IMR-90 (cell line): Measurements from ENCODE around the gene NRAS. TPM values are rescaled to one million over a fixed set of nuclear protein-coding genes. Genes with fewer than 3 reads are reported as not detected.

Source experiments
- ATAC-seq: fragments of 200-7000 bp; cut with Tn5 transposase; 2 replicates; pipeline ENCODE4 v1.9.1; 2020; ENCODE audit warnings: low read depth, mild to moderate bottlenecking, moderate library complexity
- BruUV-seq: library from RNA; stranded (reverse); fragments of 400-500 nt; replicated peaks from 2 replicates; lab custom pipeline; 2021; lab: Mats Ljungman, UMichigan
- CTCF ChIA-PET: fragments of 300-600 bp; formaldehyde crosslinking; extraction: SDS; loops from one replicate; lab custom pipeline; 2021; ENCODE audit warnings: antibody characterized with exemption; lab: Yijun Ruan, JAX
- POLR2A ChIA-PET: fragments of 300-600 bp; sonication (Branson Sonifier 250); formaldehyde crosslinking; loops from one replicate; lab custom pipeline; 2022; ENCODE audit warnings: antibody characterized with exemption; ENCODE audit not compliant: unreplicated experiment; lab: Charles Lee
- DNase-seq: peaks from one replicate; pipeline ENCODE4 v3.0.0; 2013
- H2AFZ ChIP-seq: replicated peaks from 2 replicates; pipeline ENCODE3; 2013; ENCODE audit warnings: low read length, mild to moderate bottlenecking; ENCODE audit not compliant: poor library complexity
- H2AK5ac ChIP-seq: 2 replicates; pipeline ENCODE4 v1.6.1; 2013; ENCODE audit warnings: low read depth, low read length, inconsistent platforms
- H2AK9ac ChIP-seq: replicated peaks from 2 replicates; pipeline ENCODE3; 2013; ENCODE audit warnings: mild to moderate bottlenecking, low read depth, low read length, moderate library complexity; ENCODE audit not compliant: poor library complexity
- H2BK120ac ChIP-seq: 2 replicates; pipeline ENCODE4 v1.6.1; 2013; ENCODE audit warnings: low read depth, low read length, inconsistent platforms
- H2BK15ac ChIP-seq: 3 replicates; pipeline ENCODE4 v1.6.1; 2013; ENCODE audit warnings: low read depth, low read length, inconsistent platforms
- H2BK20ac ChIP-seq: 2 replicates; pipeline ENCODE4 v1.6.1; 2013; ENCODE audit warnings: low read depth, mild to moderate bottlenecking, inconsistent platforms, low read length, moderate library complexity
- H2BK5ac ChIP-seq: 2 replicates; pipeline ENCODE4 v1.6.1; 2013; ENCODE audit warnings: mild to moderate bottlenecking, low read depth, low read length, inconsistent platforms; ENCODE audit not compliant: poor library complexity, severe bottlenecking
- H3K14ac ChIP-seq: replicated peaks from 2 replicates; pipeline ENCODE4 v1.6.1; 2013; ENCODE audit warnings: low read depth, low read length, inconsistent platforms
- H3K18ac ChIP-seq: 2 replicates; pipeline ENCODE4 v1.6.1; 2013; ENCODE audit warnings: low read depth, low read length, control low read depth
- H3K23ac ChIP-seq: 2 replicates; pipeline ENCODE4 v1.6.1; 2013; ENCODE audit warnings: low read depth, low read length, inconsistent platforms
- H3K27ac ChIP-seq: 2 replicates; pipeline ENCODE4 v1.5.1; 2013; ENCODE audit warnings: mild to moderate bottlenecking, control low read depth, low read length; ENCODE audit not compliant: insufficient read depth
- H3K27me3 ChIP-seq: 2 replicates; pipeline ENCODE4 v1.6.1; 2013; ENCODE audit warnings: low read length; ENCODE audit not compliant: control insufficient read depth, insufficient read depth
- H3K36me3 ChIP-seq: 2 replicates; pipeline ENCODE4 v1.6.1; 2013; ENCODE audit warnings: low read length, mixed read lengths; ENCODE audit not compliant: control insufficient read depth, insufficient read depth
- H3K4ac ChIP-seq: 2 replicates; pipeline ENCODE4 v1.6.1; 2013; ENCODE audit warnings: low read depth, low read length, inconsistent platforms
- H3K4me1 ChIP-seq: 2 replicates; pipeline ENCODE4 v1.6.1; 2013; ENCODE audit warnings: low read length, mixed read lengths; ENCODE audit not compliant: control insufficient read depth, insufficient read depth
- H3K4me2 ChIP-seq: 2 replicates; pipeline ENCODE4 v1.6.1; 2013; ENCODE audit warnings: low read depth, mild to moderate bottlenecking, control low read depth, low read length, moderate library complexity
- H3K4me3 ChIP-seq: 2 replicates; pipeline ENCODE4 v1.5.1; 2013; ENCODE audit warnings: low read depth, mild to moderate bottlenecking, control low read depth, low read length, moderate library complexity; ENCODE audit not compliant: insufficient read depth
- H3K56ac ChIP-seq: 2 replicates; pipeline ENCODE4 v1.6.1; 2013; ENCODE audit warnings: low read length, inconsistent platforms; ENCODE audit not compliant: insufficient read depth; ENCODE audit errors: extremely low read depth
- H3K79me1 ChIP-seq, 2 experiments: 2 replicates each; pipeline ENCODE4 v1.6.1; 2013; ENCODE audit warnings: low read length in 2 of 2, inconsistent platforms in 1 of 2, low read depth in 1 of 2
- H3K9ac ChIP-seq: 2 replicates; pipeline ENCODE4 v1.6.1; 2013; ENCODE audit warnings: low read depth, low read length, control low read depth
- H3K9me1 ChIP-seq: 2 replicates; pipeline ENCODE4 v1.6.1; 2013; ENCODE audit warnings: low read length, inconsistent platforms; ENCODE audit not compliant: insufficient read depth
- H3K9me3 ChIP-seq: 2 replicates; pipeline ENCODE4 v1.6.1; 2013; ENCODE audit warnings: low read length; ENCODE audit not compliant: control insufficient read depth, insufficient read depth
- H4K20me1 ChIP-seq: 2 replicates; pipeline ENCODE4 v1.6.1; 2013; ENCODE audit warnings: low read length, inconsistent platforms; ENCODE audit not compliant: insufficient read depth
- H4K5ac ChIP-seq: 2 replicates; pipeline ENCODE4 v1.6.1; 2013; ENCODE audit warnings: mild to moderate bottlenecking, low read depth, low read length, control low read depth
- H4K8ac ChIP-seq, 2 experiments: 2 replicates each; pipeline ENCODE4 v1.6.1; 2013; ENCODE audit warnings: low read depth in 2 of 2, low read length in 2 of 2, control low read depth in 1 of 2, inconsistent platforms in 1 of 2
- H4K91ac ChIP-seq: 2 replicates; pipeline ENCODE4 v1.6.1; 2013; ENCODE audit warnings: low read depth, low read length, inconsistent platforms; ENCODE audit not compliant: insufficient read depth
- BHLHE40 ChIP-seq: fragments of 150-350 bp; IDR thresholded peaks from 2 replicates; pipeline ENCODE4 v1.6.1; 2016; ENCODE audit warnings: mild to moderate bottlenecking, low read depth, low read length
- POLR2A ChIP-seq: IDR thresholded peaks from 2 replicates; pipeline ENCODE4 v1.6.1; 2012; ENCODE audit warnings: mild to moderate bottlenecking, low read depth, low read length
- WGBS, 2 experiments: methylation state at CpG; one replicate each; pipeline versions ENCODE4 v1.1.5 to v1.1.7; 2013; ENCODE audit warnings: missing lambda C conversion rate in 2 of 2; ENCODE audit not compliant: insufficient read length in 1 of 2; ENCODE audit errors: extremely low coverage in 2 of 2; 5-methylcytosine and 5-hydroxymethylcytosine counted together
- dilution Hi-C: fragments of 300-500 bp; cut with HindIII; formaldehyde crosslinking; loops from one replicate; pipeline ENCODE4 v1.14.3; 2018; ENCODE audit warnings: low sequenced_read_pairs; ENCODE audit not compliant: unreplicated experiment
- in situ Hi-C: fragments of 300-500 bp; cut with MboI; formaldehyde crosslinking; loops from 3 replicates; pipeline ENCODE4 v1.14.3; 2019; ENCODE audit warnings: low sequenced_read_pairs, inconsistent platforms, mixed read lengths
- intact Hi-C: fragments of 100-400 bp; cut with micrococcal nuclease; formaldehyde crosslinking; loops from 2 replicates; pipeline ENCODE4 v1.10.0; 2022
- polyA plus RNA-seq, 3 experiments: library from polyadenylated mRNA; depleted of rRNA; stranded (reverse); fragments of >200 nt; gene quantifications; 2 replicates each; pipeline ENCODE4 v1.2.3, GENCODE V29; 2012; ENCODE audit warnings: low replicate concordance in 1 of 3
- total RNA-seq: library from RNA; depleted of rRNA; stranded (reverse); fragments of >200 nt; gene quantifications from 2 replicates; pipeline ENCODE4 v1.2.3, GENCODE V29; 2012

The NRAS gene
- total and polyA plus RNA-seq, 2 of the 4 experiments (the other 2 are of a cell fraction), result 27.4 to 85.9 TPM

GRCh38 chr1:114694540-114695310, 21.8 kb downstream of the NRAS start:
- Histone ChIP-seq H3K79me1 (no peaks in the 10 kb centered on the region), H3K4me1 (no peaks in the 10 kb centered on the region), H4K8ac (no peak overlapping the region), H2BK20ac (no peak overlapping the region), H3K27me3 (no peaks in the 10 kb centered on the region), H2BK5ac (no peak overlapping the region), H4K20me1 (no peaks in the 10 kb centered on the region), H3K56ac (no peak overlapping the region), H3K27ac (no peak overlapping the region), H3K23ac (no peak overlapping the region), H2BK15ac (no peak overlapping the region), H3K14ac (no peak overlapping the region), H4K5ac (no peak overlapping the region), H3K4me3 (no peak overlapping the region), H3K9me3 (no peaks in the 10 kb centered on the region), H3K36me3 (no peaks in the 10 kb centered on the region), H3K4ac (no peak overlapping the region), H2BK120ac (no peak overlapping the region), H2AK5ac (no peak overlapping the region), H2AFZ (no peak overlapping the region), H3K18ac (no peak overlapping the region), H2AK9ac (no peak overlapping the region), H3K9ac (no peak overlapping the region), H3K4me2 (no peak overlapping the region), H4K91ac (no peak overlapping the region), H3K9me1 (no peaks in the 10 kb centered on the region)
- intact Hi-C loops, result no loop called here
- ATAC-seq (no peak), DNase-seq (no peak)
- in situ Hi-C loops, result no loop called here
- no TSS peak for BruUV-seq
- no peak for TF ChIP-seq BHLHE40
- no peak for TF ChIP-seq POLR2A
- no CpG with 5 or more reads among the region's 9 CpGs for WGBS, 2 experiments
- POLR2A ChIA-PET, result interaction anchor here (0.6 kb wide), 1 partner anchor 57 kb away, joined by 3 read pairs; no protein-coding TSS in a partner anchor
- dilution Hi-C loops, result no loop called here
- CTCF ChIA-PET, result no interaction called here
